ENCODE results near the gene GABBR2. TPM values are rescaled to one million over a fixed set of nuclear protein-coding genes. Genes with fewer than 3 reads are reported as not detected.

Gene GABBR2
- total RNA-seq, 2 experiments from 2014 or later, result not detected

DNA sequence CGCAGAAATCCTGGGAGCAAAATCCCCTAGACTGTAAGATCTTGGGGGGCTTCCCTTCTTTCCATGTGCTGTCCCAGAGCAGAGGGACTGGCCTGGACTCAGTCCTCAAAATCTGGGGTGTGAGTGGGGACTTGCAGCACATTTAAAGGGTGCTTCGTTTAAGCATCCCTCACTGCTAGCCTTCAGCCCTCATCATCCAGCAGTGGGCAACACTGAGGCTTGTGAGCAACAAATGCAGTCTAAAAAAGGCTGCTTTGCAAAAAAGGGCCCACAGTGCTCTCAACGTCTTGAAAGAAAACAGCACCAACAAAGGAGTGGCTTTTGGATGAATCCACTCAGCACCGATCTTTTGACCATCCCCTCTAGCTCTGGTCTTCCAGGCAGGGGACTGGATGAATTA lies 325.0 kb downstream of the GABBR2 start:
- Mint-ChIP-seq H3K4me1 (no peaks in the 10 kb centered on the region), H3K36me3 (ENCODE audit: low read depth) (no peaks in the 10 kb centered on the region), H3K4me3 (no peak overlapping the region), H3K27me3 (no peaks in the 10 kb centered on the region), H3K27ac (no peak overlapping the region), H3K9me3 (ENCODE audit: low read depth) (no peaks in the 10 kb centered on the region)
- CTCF ChIA-PET, result no interaction called here
- no peak for DNase-seq
- no peak for ATAC-seq
- intact Hi-C loops (cut with DNase I, micrococcal nuclease), result no loop called here
- POLR2A ChIA-PET, result no interaction called here

DNA sequence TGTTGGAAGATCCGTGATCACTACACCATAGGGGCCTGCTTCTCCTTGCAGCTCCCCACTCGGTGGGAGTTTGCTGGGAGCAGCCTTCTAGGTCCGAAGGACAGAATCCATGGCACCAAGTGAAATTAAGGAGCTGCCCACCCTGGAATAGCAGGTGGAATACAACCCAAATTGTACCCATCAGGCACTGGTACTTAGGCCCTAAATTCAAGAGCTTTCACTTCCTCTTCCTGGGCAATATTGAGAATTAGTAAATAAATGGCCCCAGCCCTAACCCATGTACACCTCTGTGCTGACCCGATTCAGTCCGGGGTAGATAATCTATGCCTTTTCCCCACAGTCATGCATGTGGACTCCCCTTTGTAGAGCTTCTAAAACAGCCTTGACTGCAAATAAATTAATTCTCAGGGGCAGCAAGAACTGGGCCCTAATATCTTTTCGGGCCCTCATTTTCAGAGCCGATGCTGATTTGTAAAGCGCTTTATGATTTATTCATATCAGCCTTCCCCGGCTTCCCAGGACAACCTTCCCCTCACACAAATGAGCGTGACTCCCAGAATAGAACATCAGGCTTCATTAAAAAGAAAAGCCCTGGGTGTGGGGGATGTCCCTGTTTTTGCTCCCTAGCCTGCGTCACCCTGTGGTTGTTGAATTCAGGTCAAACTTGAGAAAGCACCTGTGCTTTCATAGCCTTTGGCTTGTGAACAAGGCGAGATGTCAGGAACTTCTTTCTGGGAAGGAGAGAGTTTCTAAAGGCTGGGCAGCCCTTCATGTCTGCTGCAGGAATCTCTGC lies 327.2 kb downstream of the GABBR2 start:
- intact Hi-C loops (cut with DNase I, micrococcal nuclease), result no loop called here
- no peak for ATAC-seq
- Mint-ChIP-seq H3K27ac (no peak overlapping the region), H3K36me3 (ENCODE audit: low read depth) (no peaks in the 10 kb centered on the region), H3K27me3 (no peaks in the 10 kb centered on the region), H3K9me3 (ENCODE audit: low read depth) (no peaks in the 10 kb centered on the region), H3K4me1 (no peaks in the 10 kb centered on the region), H3K4me3 (no peak overlapping the region)
- POLR2A ChIA-PET, result no interaction called here
- DNase-seq, result no peak
- CTCF ChIA-PET, result interaction anchor here (0.6 kb wide), 1 partner anchor 12 kb away, joined by 3 read pairs; no protein-coding TSS in a partner anchor

DNA sequence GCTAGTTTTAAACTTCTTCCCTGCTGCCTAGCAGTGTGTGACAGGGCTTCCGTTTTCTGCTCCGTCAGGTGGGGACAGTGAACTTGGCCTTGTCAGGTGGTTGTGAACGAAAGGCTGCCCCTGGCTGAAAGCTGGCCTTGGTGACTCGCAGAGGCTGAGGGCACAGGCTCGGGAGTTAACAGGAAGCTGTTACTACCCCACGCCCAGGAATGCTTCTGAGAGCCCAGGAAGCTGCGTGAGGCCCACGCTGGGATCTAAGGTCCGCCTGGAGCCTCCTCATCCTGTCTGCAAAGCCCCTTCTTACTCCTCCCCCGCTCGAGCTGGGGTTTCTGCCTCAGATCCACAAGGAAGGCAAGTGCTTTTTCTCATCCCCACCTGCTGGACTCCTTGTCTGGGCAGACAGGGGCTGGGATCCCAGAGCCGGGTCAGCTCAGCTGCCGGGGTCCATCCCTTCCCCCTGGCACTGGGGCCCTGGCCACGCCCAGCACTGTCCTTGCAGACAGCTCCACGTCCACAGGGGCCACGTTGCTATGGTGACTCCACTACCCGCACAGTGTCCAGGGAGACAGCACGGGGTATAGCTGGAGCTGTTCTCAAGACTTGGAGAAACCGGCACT lies 328.6 kb downstream of the GABBR2 start:
- Mint-ChIP-seq H3K9me3 (ENCODE audit: low read depth) (no peaks in the 10 kb centered on the region), H3K36me3 (ENCODE audit: low read depth) (no peaks in the 10 kb centered on the region), H3K4me1 (no peaks in the 10 kb centered on the region), H3K27ac (no peak overlapping the region), H3K27me3 (no peaks in the 10 kb centered on the region), H3K4me3 (no peak overlapping the region)
- ChIA-PET POLR2A (no interaction called here), CTCF (no interaction called here)
- intact Hi-C loops (cut with DNase I, micrococcal nuclease), result no loop called here
- DNase-seq, result no peak
- no peak for ATAC-seq

DNA sequence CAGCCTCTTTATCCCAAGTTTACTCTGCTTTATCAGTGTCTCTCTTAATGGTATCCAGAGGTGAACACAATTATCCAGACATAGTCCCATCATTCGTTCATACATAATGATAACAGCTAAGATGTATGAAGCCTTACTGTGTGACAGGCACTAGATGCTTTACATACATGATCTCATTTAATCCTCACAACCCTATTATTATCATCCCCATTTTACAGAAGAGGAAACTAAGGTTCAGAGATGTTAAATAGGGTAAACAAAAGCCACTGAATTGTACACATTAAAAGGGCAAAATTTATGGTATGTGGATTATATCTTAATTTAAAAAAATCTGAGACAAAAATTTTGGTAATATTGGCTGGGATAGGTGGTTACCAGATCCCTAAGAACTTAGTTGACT lies 329.2 kb downstream of the GABBR2 start:
- H3K4me3 Mint-ChIP-seq, result no peak overlapping the region
- H3K27ac Mint-ChIP-seq, result no peak overlapping the region
- CTCF ChIA-PET, result no interaction called here
- H3K36me3 Mint-ChIP-seq (ENCODE audit: low read depth), result no peaks in the 10 kb centered on the region
- POLR2A ChIA-PET, result no interaction called here
- DNase-seq (no peak), ATAC-seq (no peak)
- no peaks in the 10 kb centered on the region for H3K4me1 Mint-ChIP-seq
- no peaks in the 10 kb centered on the region for H3K27me3 Mint-ChIP-seq
- H3K9me3 Mint-ChIP-seq (ENCODE audit: low read depth), result no peaks in the 10 kb centered on the region
- intact Hi-C loops (cut with DNase I, micrococcal nuclease), result no loop called here

GRCh38 chr9:98378794-98379193 lies 329.9 kb downstream of the GABBR2 start:
- ChIA-PET CTCF (interaction anchor here (0.7 to 0.8 kb wide), 2 partner anchors 304 to 420 kb away, joined by 3 to 4 read pairs; no protein-coding TSS in a partner anchor), POLR2A (no interaction called here)
- Mint-ChIP-seq H3K9me3 (ENCODE audit: low read depth) (no peaks in the 10 kb centered on the region), H3K27me3 (no peaks in the 10 kb centered on the region), H3K27ac (no peak overlapping the region), H3K4me1 (no peaks in the 10 kb centered on the region), H3K36me3 (ENCODE audit: low read depth) (no peaks in the 10 kb centered on the region), H3K4me3 (no peak overlapping the region)
- intact Hi-C loops (cut with DNase I, micrococcal nuclease), result no loop called here
- DNase-seq (no peak), ATAC-seq (no peak)

DNA sequence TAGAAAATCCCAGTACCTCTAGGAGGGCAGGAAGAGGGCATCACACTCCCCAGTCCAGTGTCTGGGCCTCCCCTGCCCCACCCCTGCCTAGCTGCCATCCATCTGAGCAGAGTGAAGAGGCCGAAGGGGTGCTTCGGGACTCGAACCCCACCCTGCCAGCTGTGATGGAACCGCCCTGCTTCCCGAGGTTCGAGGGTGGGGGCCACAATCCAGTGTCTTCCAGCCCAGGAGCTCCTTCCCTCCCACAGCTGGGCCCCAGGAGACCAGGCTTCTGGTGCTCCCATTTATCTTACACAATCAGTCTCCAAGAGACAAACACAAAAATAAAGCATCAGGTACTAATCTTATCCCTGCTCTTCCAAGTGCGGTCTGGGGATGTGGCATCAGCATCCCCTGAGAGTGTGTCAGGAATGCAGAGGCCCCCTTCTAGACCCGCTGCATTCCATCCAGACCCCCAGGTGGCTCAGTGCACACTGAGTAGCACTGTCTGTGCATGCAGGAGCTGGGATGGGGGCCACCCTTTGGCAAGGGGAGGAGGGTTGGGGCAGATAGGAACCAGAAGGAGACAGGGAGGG lies 330.4 kb downstream of the GABBR2 start:
- DNase-seq (no peak), ATAC-seq (no peak)
- intact Hi-C loops (cut with DNase I, micrococcal nuclease), result no loop called here
- no peaks in the 10 kb centered on the region for H3K36me3 Mint-ChIP-seq (ENCODE audit: low read depth)
- H3K27me3 Mint-ChIP-seq, result no peaks in the 10 kb centered on the region
- ChIA-PET CTCF (interaction anchor here (0.7 to 0.8 kb wide), 2 partner anchors 305 to 420 kb away, joined by 3 to 4 read pairs; no protein-coding TSS in a partner anchor), POLR2A (no interaction called here)
- H3K4me1 Mint-ChIP-seq, result no peaks in the 10 kb centered on the region
- no peak overlapping the region for H3K27ac Mint-ChIP-seq
- no peaks in the 10 kb centered on the region for H3K9me3 Mint-ChIP-seq (ENCODE audit: low read depth)
- no peak overlapping the region for H3K4me3 Mint-ChIP-seq

- H3K4me1 Mint-ChIP-seq, result no peaks in the 10 kb centered on the region
- no peak for ATAC-seq
- intact Hi-C loops (cut with DNase I, micrococcal nuclease), result no loop called here
- ChIA-PET POLR2A (no interaction called here), CTCF (interaction anchor here (0.8 kb wide), 1 partner anchor 118 kb away, joined by 3 read pairs; no protein-coding TSS in a partner anchor)
- H3K36me3 Mint-ChIP-seq (ENCODE audit: low read depth), result no peaks in the 10 kb centered on the region
- H3K27ac Mint-ChIP-seq, result no peak overlapping the region
- no peaks in the 10 kb centered on the region for H3K27me3 Mint-ChIP-seq
- no peak for DNase-seq
- no peaks in the 10 kb centered on the region for H3K9me3 Mint-ChIP-seq (ENCODE audit: low read depth)
- no peak overlapping the region for H3K4me3 Mint-ChIP-seq
Observed at GRCh38 chr9:98375138-98375726, 333.5 kb downstream of the GABBR2 start.

GRCh38 chr9:98374385-98375051 lies 334.2 kb downstream of the GABBR2 start:
- POLR2A ChIA-PET, result no interaction called here
- Mint-ChIP-seq H3K9me3 (ENCODE audit: low read depth) (no peaks in the 10 kb centered on the region), H3K4me1 (no peaks in the 10 kb centered on the region), H3K4me3 (no peak overlapping the region), H3K27ac (no peak overlapping the region), H3K27me3 (no peaks in the 10 kb centered on the region), H3K36me3 (ENCODE audit: low read depth) (no peaks in the 10 kb centered on the region)
- CTCF ChIA-PET, result interaction anchor here (0.6 to 0.7 kb wide), 2 partner anchors 23 to 400 kb away, joined by 3 read pairs; no protein-coding TSS in a partner anchor
- intact Hi-C loops (cut with DNase I, micrococcal nuclease), result no loop called here
- no peak for DNase-seq
- ATAC-seq, result no peak

DNA sequence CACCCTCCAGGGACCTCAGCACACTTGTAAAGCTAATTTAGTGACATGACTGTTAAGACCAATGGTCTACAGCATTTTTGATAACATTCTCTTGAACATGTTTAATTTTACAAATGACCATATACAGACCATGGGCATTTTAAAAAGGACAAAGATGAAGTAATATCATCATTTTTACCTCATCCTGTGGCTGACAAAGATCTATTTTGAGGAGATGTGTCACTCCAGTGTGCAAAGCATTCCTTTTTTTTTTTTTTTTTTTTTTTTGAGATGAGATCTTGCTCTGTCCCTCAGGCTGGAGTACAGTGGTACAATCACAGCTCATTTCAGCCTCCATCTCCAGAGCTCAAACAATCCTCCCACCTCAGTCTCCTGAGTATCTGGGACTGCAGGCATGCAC lies 335.1 kb downstream of the GABBR2 start:
- Mint-ChIP-seq H3K4me3 (no peak overlapping the region), H3K27ac (no peak overlapping the region), H3K36me3 (ENCODE audit: low read depth) (no peaks in the 10 kb centered on the region), H3K9me3 (ENCODE audit: low read depth) (no peaks in the 10 kb centered on the region), H3K27me3 (no peaks in the 10 kb centered on the region), H3K4me1 (no peaks in the 10 kb centered on the region)
- CTCF ChIA-PET, result interaction anchor here (0.6 kb wide), 1 partner anchor 24 kb away, joined by 3 read pairs; no protein-coding TSS in a partner anchor
- POLR2A ChIA-PET, result interaction anchor here (0.6 kb wide), 1 partner anchor 66 kb away, joined by 4 read pairs; no protein-coding TSS in a partner anchor
- DNase-seq, result no peak
- intact Hi-C loops (cut with DNase I, micrococcal nuclease), result no loop called here
- ATAC-seq, result no peak

DNA sequence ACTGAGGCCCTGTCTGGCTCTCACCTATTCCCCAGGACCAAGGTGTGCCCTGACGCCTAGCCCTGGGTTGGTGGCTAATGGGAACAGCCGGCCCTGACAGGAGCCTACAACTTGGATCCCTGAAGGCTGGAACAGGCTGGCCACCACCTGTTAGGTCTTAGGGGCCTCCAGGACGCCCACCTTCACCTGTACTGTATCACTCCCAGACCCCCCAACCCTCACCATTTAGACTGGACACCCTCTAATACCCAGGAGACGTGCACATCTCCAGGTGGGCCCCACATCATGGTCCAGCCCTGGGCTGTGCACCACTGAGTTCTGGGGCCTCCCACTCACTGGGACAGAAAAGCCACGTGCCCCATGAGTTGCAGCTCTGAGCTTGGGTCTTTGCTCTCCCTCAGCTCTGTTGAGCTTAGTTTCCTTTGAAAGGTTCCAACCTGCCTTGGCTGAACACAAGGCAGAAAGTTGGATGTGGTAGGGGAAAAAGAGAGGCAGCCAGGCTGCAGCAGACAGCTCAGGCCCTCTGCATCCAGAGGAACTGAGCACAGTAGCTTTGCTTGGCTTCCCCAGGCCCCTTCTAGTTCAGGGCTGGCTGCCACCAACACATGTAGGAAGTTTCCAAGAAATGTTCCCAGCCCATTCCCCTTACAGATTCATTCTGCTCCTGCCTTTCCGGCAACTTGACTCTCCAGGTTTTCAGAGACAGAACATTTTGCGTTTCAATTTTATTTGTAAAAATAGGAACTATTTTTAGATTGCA lies 336.5 kb downstream of the GABBR2 start:
- ATAC-seq (no peak), DNase-seq (no peak)
- ChIA-PET POLR2A (no interaction called here), CTCF (no interaction called here)
- H3K27ac Mint-ChIP-seq, result no peak overlapping the region
- no peaks in the 10 kb centered on the region for H3K9me3 Mint-ChIP-seq (ENCODE audit: low read depth)
- H3K4me3 Mint-ChIP-seq, result no peak overlapping the region
- H3K27me3 Mint-ChIP-seq, result peaks cover 5% of the 10 kb centered on the region
- H3K4me1 Mint-ChIP-seq, result no peaks in the 10 kb centered on the region
- intact Hi-C loops (cut with DNase I, micrococcal nuclease), result no loop called here
- no peaks in the 10 kb centered on the region for H3K36me3 Mint-ChIP-seq (ENCODE audit: low read depth)

- Mint-ChIP-seq H3K9me3 (ENCODE audit: low read depth) (no peaks in the 10 kb centered on the region), H3K27ac (no peak overlapping the region), H3K4me3 (no peak overlapping the region), H3K36me3 (ENCODE audit: low read depth) (no peaks in the 10 kb centered on the region), H3K27me3 (peaks cover 12% of the 10 kb centered on the region), H3K4me1 (no peaks in the 10 kb centered on the region)
- ATAC-seq (no peak), DNase-seq (no peak)
- POLR2A ChIA-PET, result no interaction called here
- CTCF ChIA-PET, result no interaction called here
- intact Hi-C loops (cut with DNase I, micrococcal nuclease), result no loop called here
Observed at GRCh38 chr9:98370976-98371315, 337.8 kb downstream of the GABBR2 start.

Measured in activated CD4-positive, alpha-beta T cell treated with anti-CD3 and anti-CD28 coated beads for 36 hours (primary cell).